K562 (cell line): ENCODE results near the gene AVPI1. TPM values are rescaled to one million over a fixed set of nuclear protein-coding genes. Genes with fewer than 3 reads are reported as not detected.

Source experiments
- ATAC-seq: fragments of 200-7000 bp; cut with Tn5 transposase; 3 replicates; pipeline ENCODE4 v1.9.1; 2020; ENCODE audit warnings: moderate library complexity
- BruUV-seq: library from RNA; stranded (reverse); fragments of 400-500 nt; replicated peaks from 2 replicates; lab custom pipeline; 2021; lab: Mats Ljungman, UMichigan
- CTCF ChIA-PET: fragments of 300-600 bp; formaldehyde crosslinking; extraction: SDS; loops from one replicate; lab custom pipeline; 2021; ENCODE audit warnings: low intra/inter-chr PET ratio; lab: Yijun Ruan, JAX
- POLR2A ChIA-PET: fragments of 300-600, 350-650 bp; sonication (Branson Sonifier 250); formaldehyde crosslinking; extraction: SDS; loops from one replicate; lab custom pipeline; 2021; ENCODE audit warnings: antibody characterized with exemption, inconsistent platforms; lab: Yijun Ruan, JAX
- DNase-seq, 4 experiments: peaks; one replicate each; pipeline versions ENCODE4 v3.0.0 to v3.0.0-alpha.2; 2011 to 2018; ENCODE audit warnings: low spot score in 3 of 4, mixed read lengths in 3 of 4; ENCODE audit errors: extremely low read depth in 1 of 4
- FAIRE-seq: peaks from 2 replicates; lab custom pipeline; 2011; peaks lifted over from hg19 to GRCh38; lab: Jason Lieb, UNC
- H2AFZ ChIP-seq: 2 replicates; pipeline ENCODE4 v1.6.0; 2011; ENCODE audit warnings: low read depth, low read length, control low read depth, inconsistent platforms
- H3K27ac ChIP-seq: fragments of 200-600 bp; 3 replicates; pipeline ENCODE4 v1.8.0; 2011; ENCODE audit warnings: low read depth, mild to moderate bottlenecking, control low read depth, inconsistent platforms, low read length, moderate library complexity, mixed read lengths; ENCODE audit errors: extremely low read depth
- H3K27me3 ChIP-seq, 2 experiments: fragments of 300-600 bp in 1 of 2; 2 replicates in 1 of 2; 3 replicates in 1 of 2; pipeline versions ENCODE4 v1.6.0 to v1.8.0; 2011; ENCODE audit warnings: inconsistent platforms in 2 of 2, low read length in 2 of 2, mild to moderate bottlenecking in 1 of 2, mixed read lengths in 1 of 2, moderate library complexity in 1 of 2; ENCODE audit not compliant: control insufficient read depth in 2 of 2, insufficient read depth in 2 of 2
- H3K36me3 ChIP-seq: fragments of 300-600 bp; 3 replicates; pipeline ENCODE4 v1.8.0; 2011; ENCODE audit warnings: mild to moderate bottlenecking, low read length, inconsistent platforms; ENCODE audit not compliant: control insufficient read depth, insufficient read depth
- H3K4me1 ChIP-seq, 2 experiments: fragments of 200-600 bp in 1 of 2; replicated peaks in 1 of 2; 2 replicates in 1 of 2; 3 replicates in 1 of 2; pipeline versions ENCODE4 v1.5.1 to v1.8.0; 2011; ENCODE audit warnings: inconsistent platforms in 2 of 2, low read length in 2 of 2, mild to moderate bottlenecking in 1 of 2, mixed read lengths in 1 of 2, moderate library complexity in 1 of 2; ENCODE audit not compliant: control insufficient read depth in 2 of 2, insufficient read depth in 2 of 2
- H3K4me2 ChIP-seq: 2 replicates; pipeline ENCODE4 v1.6.1; 2011; ENCODE audit warnings: low read length, control low read depth, inconsistent platforms, mixed read lengths; ENCODE audit not compliant: insufficient read depth
- H3K4me3 ChIP-seq: fragments of 200-600 bp; sonication (generic), shearing (Covaris generic); 2 replicates; pipeline ENCODE4 v1.5.1; 2016; ENCODE audit warnings: control low read depth, inconsistent platforms
- H3K79me2 ChIP-seq: fragments of 200-600 bp; 3 replicates; pipeline ENCODE4 v1.8.0; 2011; ENCODE audit warnings: low read length, inconsistent platforms; ENCODE audit not compliant: control insufficient read depth, insufficient read depth
- H3K9ac ChIP-seq, 2 experiments: 2 replicates each; pipeline versions ENCODE4 v1.6.0 to v1.6.1; 2011; ENCODE audit warnings: low read depth in 2 of 2, low read length in 2 of 2, control low read depth in 1 of 2, inconsistent platforms in 1 of 2, mild to moderate bottlenecking in 1 of 2, mixed read lengths in 1 of 2; ENCODE audit not compliant: insufficient read depth in 1 of 2
- H3K9me1 ChIP-seq: one replicate; pipeline ENCODE4 v1.6.0; 2011; ENCODE audit warnings: inconsistent platforms, mild to moderate bottlenecking, low read length, moderate library complexity; ENCODE audit not compliant: control insufficient read depth, insufficient read depth
- H3K9me3 ChIP-seq: replicated peaks from 2 replicates; pipeline ENCODE4 v1.5.1; 2011; ENCODE audit warnings: low read depth, low read length, inconsistent platforms; ENCODE audit not compliant: control insufficient read depth, insufficient read depth
- H4K20me1 ChIP-seq: replicated peaks from 2 replicates; pipeline ENCODE4 v1.6.1; 2011; ENCODE audit warnings: low read length, inconsistent platforms, mixed read lengths; ENCODE audit not compliant: control insufficient read depth, insufficient read depth
- HDAC6 ChIP-seq: IDR thresholded peaks from 2 replicates; pipeline ENCODE4 v1.6.1; 2012; ENCODE audit warnings: low read depth, mild to moderate bottlenecking, control low read depth, inconsistent platforms, low read length, moderate library complexity
- HDAC8 ChIP-seq: fragments of 450-650 bp; IDR thresholded peaks from 2 replicates; pipeline ENCODE4 v1.6.1; 2016; ENCODE audit warnings: mild to moderate bottlenecking, missing genetic modification characterization, moderate library complexity, missing compliant biosample characterization
- KLF10 ChIP-seq: fragments of 250-450 bp; sonication (Bioruptor Pico); IDR thresholded peaks from 2 replicates; pipeline ENCODE4 v1.6.1; 2021; ENCODE audit warnings: matching md5 sums
- RBM22 ChIP-seq: fragments of 200-400 bp; formaldehyde crosslinking; IDR thresholded peaks from 2 replicates; pipeline ENCODE4 v1.6.1; 2018; ENCODE audit warnings: low read length, low read depth; ENCODE audit not compliant: poor library complexity, severe bottlenecking
- TEAD2 ChIP-seq: fragments of 450-650 bp; IDR thresholded peaks from 2 replicates; pipeline ENCODE4 v1.6.1; 2016; ENCODE audit warnings: missing genetic modification characterization, control low read depth, missing compliant biosample characterization
- TOE1 ChIP-seq, 2 experiments: fragments of 450-650 bp in 1 of 2; sonication (generic) in 1 of 2; formaldehyde crosslinking in 1 of 2; IDR thresholded peaks; 2 replicates each; pipeline versions ENCODE4 v1.7.1 to v1.8.0; 2016 to 2022; ENCODE audit warnings: borderline replicate concordance in 2 of 2, mild to moderate bottlenecking in 2 of 2, antibody characterized with exemption in 1 of 2, inconsistent platforms in 1 of 2, low read depth in 1 of 2, missing genetic modification reagents in 1 of 2, moderate library complexity in 1 of 2
- WGBS: fragments of 100-300 bp; shearing (Covaris generic); methylation state at CpG from one replicate; pipeline ENCODE4 v1.1.6; 2016; ENCODE audit warnings: low coverage, mixed read lengths; ENCODE audit not compliant: insufficient coverage; ENCODE audit errors: missing lambda C conversion rate; 5-methylcytosine and 5-hydroxymethylcytosine counted together
- in situ Hi-C: fragments of 300-500 bp; cut with MboI; formaldehyde crosslinking; loops from 4 replicates; pipeline ENCODE4 v1.15.0; 2018; ENCODE audit warnings: inconsistent platforms, mixed read lengths
- intact Hi-C: fragments of 100-400 bp; cut with micrococcal nuclease; formaldehyde crosslinking; loops from 2 replicates; pipeline ENCODE4 v1.14.2; 2022
- polyA plus RNA-seq, 8 experiments: library from polyadenylated mRNA; depleted of rRNA in 4 of 8; stranded (reverse) in 5 of 8; unstranded in 3 of 8; fragments of >200 nt; fragmentation: Nextera tagmentation in 2 of 8; fragmentation: Illumina TruSeq in 1 of 8; extraction: Ambion mirVana in 2 of 8; extraction: Trizol in 1 of 8; gene quantifications; 2 replicates each; pipeline versions ENCODE4 v1.2.1 to v1.2.3, GENCODE V29; 2011 to 2014; ENCODE audit warnings: inconsistent platforms in 1 of 8, missing spikeins in 1 of 8
- total RNA-seq, 7 experiments: library from RNA; depleted of rRNA in 6 of 7; stranded (reverse); fragments of >200 nt in 6 of 7; fragmentation: Illumina TruSeq in 2 of 7; extraction: Trizol in 2 of 7; gene quantifications; 2 replicates each; pipeline versions ENCODE4 v1.2.1 to v1.2.3, GENCODE V29; 2011 to 2021; ENCODE audit warnings: low replicate concordance in 1 of 7
- TF ChIP-seq, protein P1 (sequence below): fragments of 250-450 bp; sonication (Bioruptor Pico); IDR thresholded peaks from 2 replicates; pipeline ENCODE4 v1.6.1; 2021; ENCODE audit warnings: mild to moderate bottlenecking

Gene AVPI1
- total and polyA plus RNA-seq, 9 of the 15 experiments (the other 6 are each of a cell fraction or from before 2014, with no cell fraction given), result 0.90 to 10.4 (median 7.4) TPM

DNA sequence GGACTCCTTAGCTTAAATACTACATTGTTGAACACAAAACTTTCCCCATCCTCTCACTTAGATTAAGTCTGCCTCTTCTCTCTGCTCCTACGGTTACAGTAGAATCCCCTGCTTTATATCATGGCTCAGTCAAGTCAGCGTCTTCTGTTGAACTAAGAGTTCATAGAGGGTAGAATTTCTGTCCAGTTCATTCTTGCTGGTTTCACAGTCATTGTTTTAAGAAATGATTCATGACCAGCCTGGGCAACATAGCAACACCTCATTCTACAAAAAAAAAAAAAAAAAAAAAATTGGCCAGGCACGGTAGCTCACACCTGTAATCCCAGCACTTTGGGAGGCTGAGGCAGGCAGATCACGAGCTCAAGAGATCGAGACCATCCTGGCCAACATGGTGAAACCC lies 46.2 kb upstream of the AVPI1 start:
- ATAC-seq, result no peak
- no peak for DNase-seq
- no peak overlapping the region for H3K27ac ChIP-seq
- 0 out of 2 replicates have a peak, but pooled peaks cover 6% of the 10 kb centered on the region for H4K20me1 ChIP-seq
- H3K36me3 ChIP-seq, result no peaks in the 10 kb centered on the region
- no peaks in the 10 kb centered on the region; the same call in 1 of the 2 replicates for H3K9me3 ChIP-seq
- TF ChIP-seq KLF10 (CRISPR knock-in tag) (no peak), HDAC6 (no peak), TEAD2 (no peak), RBM22 (no peak), HDAC8 (tag) (no peak), TOE1 (IDR thresholded peaks at IDR 0.05; ENCODE audit: borderline replicate concordance) (no peak), TOE1 (CRISPR knock-in tag; IDR thresholded peaks at IDR 0.05; ENCODE audit: borderline replicate concordance, low read depth) (no peak)
- TF ChIP-seq, protein P1, sequence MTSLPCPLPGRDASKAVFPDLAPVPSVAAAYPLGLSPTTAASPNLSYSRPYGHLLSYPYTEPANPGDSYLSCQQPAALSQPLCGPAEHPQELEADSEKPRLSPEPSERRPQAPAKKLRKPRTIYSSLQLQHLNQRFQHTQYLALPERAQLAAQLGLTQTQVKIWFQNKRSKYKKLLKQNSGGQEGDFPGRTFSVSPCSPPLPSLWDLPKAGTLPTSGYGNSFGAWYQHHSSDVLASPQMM (CRISPR knock-in tag), result no peak
- TF ChIP-seq, all 486 proteins: peak for 0
- H2AFZ ChIP-seq, result no peak overlapping the region
- POLR2A ChIA-PET, result interaction anchor here (0.5 to 1.5 kb wide), 3 partner anchors 19 to 32 kb away, joined by 3 to 4 read pairs (median 3); no protein-coding TSS in a partner anchor
- peaks cover 13% of the 10 kb centered on the region for H3K79me2 ChIP-seq
- WGBS, result 31% methylated on average over 4 of the region's 5 CpGs
- BruUV-seq, result no TSS peak
- in situ Hi-C loops, result no loop called here
- intact Hi-C loops, result loop anchor here (5.0 kb wide), 1 partner anchor 161 kb away; the partner anchor contains the start of gene ANKRD2
- H3K4me3 ChIP-seq, result no peak overlapping the region
- H3K9ac ChIP-seq, result no peak overlapping the region
- no peaks in the 10 kb centered on the region for H3K27me3 ChIP-seq
- no peak overlapping the region for H3K4me2 ChIP-seq
- no peaks in the 10 kb centered on the region for H3K9me1 ChIP-seq
- no peak for FAIRE-seq
- CTCF ChIA-PET, result no interaction called here
- H3K4me1 ChIP-seq, result peaks cover 7 to 10% of the 10 kb centered on the region in 2 experiments; a peak in 4 of 5 replicates
